T-helper 1 cell treated with Interleukin-12 subunit alpha and Interleukin-12 subunit beta and Interleukin-4 antibody, amounts not matched to agents 30 μg/mL and 1 μg/mL, for 36 hours (primary cell): ENCODE measurements around the gene SHLD1.
A peak's percentile ranks its signal among the peaks of the same experiment; 100 is the strongest.
"Not testable (repeated sequence)": the region's sequence is repeated elsewhere in the genome, so short reads cannot be mapped to it uniquely, and the experiment has no call there.

Source experiments
- H3K27ac Mint-ChIP-seq: one replicate; pipeline ENCODE4 v1.8.0; 2021; ENCODE audit warnings: mild to moderate bottlenecking, mixed read lengths
- H3K27me3 Mint-ChIP-seq: one replicate; pipeline ENCODE4 v1.8.0; 2021; ENCODE audit warnings: low read depth, mixed read lengths
- H3K36me3 Mint-ChIP-seq: one replicate; pipeline ENCODE4 v1.8.0; 2021; ENCODE audit warnings: low read depth, mixed read lengths
- H3K4me1 Mint-ChIP-seq: one replicate; pipeline ENCODE4 v1.8.0; 2021; ENCODE audit warnings: low read depth, mixed read lengths
- H3K4me3 Mint-ChIP-seq: one replicate; pipeline ENCODE4 v1.8.0; 2021; ENCODE audit warnings: mild to moderate bottlenecking, moderate library complexity, mixed read lengths
- H3K9me3 Mint-ChIP-seq: one replicate; pipeline ENCODE4 v1.8.0; 2021; ENCODE audit warnings: mixed read lengths

SHLD1 gene

DNA sequence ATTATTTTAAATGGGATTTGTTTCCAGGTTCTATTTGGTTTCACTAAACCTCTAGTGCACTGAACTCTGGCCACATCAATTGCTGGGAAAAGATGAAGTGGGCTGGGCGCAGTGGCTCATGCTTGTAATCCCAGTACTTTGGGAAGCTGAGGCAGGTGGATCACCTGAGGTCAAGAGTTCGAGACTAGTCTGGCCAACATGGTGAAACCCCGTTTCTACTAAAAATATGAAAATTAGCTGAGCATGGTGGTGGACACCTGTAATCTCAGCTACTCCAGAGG is 25.1 kb upstream of the SHLD1 start:
- H3K4me3 Mint-ChIP-seq, H3K9me3 Mint-ChIP-seq, H3K36me3 Mint-ChIP-seq, H3K4me1 Mint-ChIP-seq, H3K27ac Mint-ChIP-seq: not testable (repeated sequence)
- H3K27me3 Mint-ChIP-seq = peaks cover 15% of the 10 kb centered on the region

- Mint-ChIP-seq H3K9me3 (peaks cover 4% of the 10 kb centered on the region), H3K36me3 (no peaks in the 10 kb centered on the region), H3K27me3 (peaks cover 15% of the 10 kb centered on the region), H3K4me1 (no peaks in the 10 kb centered on the region), H3K4me3 (no peak overlapping the region), H3K27ac (no peak overlapping the region)
Observed at GRCh38 chr20:5727018-5727515, 23.1 kb upstream of the SHLD1 start.

DNA sequence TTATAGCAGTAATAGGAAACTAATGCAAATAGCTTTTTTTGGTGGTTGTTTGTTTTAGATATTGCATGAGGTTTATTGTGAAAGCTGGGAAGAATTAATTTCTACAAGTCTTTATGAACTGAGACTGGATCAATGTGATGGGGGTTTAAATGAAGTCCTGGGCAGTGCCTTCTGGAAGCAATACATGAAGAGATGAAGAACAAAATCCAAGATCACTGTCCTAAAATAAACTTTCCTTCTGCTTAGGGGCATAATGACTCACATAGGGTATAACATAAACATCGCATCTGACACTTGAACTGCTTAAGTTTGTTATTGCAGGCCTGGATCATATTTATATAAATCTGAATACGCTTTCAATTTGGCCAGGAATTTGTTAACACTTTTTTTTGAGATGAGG is 20.9 kb upstream of the SHLD1 start:
- Mint-ChIP-seq H3K27me3 (peaks cover 15% of the 10 kb centered on the region), H3K9me3 (peaks cover 4% of the 10 kb centered on the region), H3K27ac (no peak overlapping the region), H3K36me3 (no peaks in the 10 kb centered on the region), H3K4me3 (no peak overlapping the region), H3K4me1 (no peaks in the 10 kb centered on the region)

- Mint-ChIP-seq H3K4me1 (no peaks in the 10 kb centered on the region), H3K4me3 (no peak overlapping the region), H3K27me3 (peaks cover 15% of the 10 kb centered on the region)
Observed at GRCh38 chr20:5730131-5730530, 20.1 kb upstream of the SHLD1 start.

GRCh38 chr20:5731753-5732366 is 18.3 kb upstream of the SHLD1 start:
- no peaks in the 10 kb centered on the region for H3K4me1 Mint-ChIP-seq
- H3K27me3 Mint-ChIP-seq = peaks cover 15% of the 10 kb centered on the region
- peaks cover 4% of the 10 kb centered on the region for H3K9me3 Mint-ChIP-seq
- H3K27ac Mint-ChIP-seq = no peak overlapping the region
- H3K36me3 Mint-ChIP-seq = no peaks in the 10 kb centered on the region
- H3K4me3 Mint-ChIP-seq = no peak overlapping the region

More at GRCh38 chr20:5730131-5730530, 20.1 kb upstream of the SHLD1 start:
- Mint-ChIP-seq H3K27ac (no peak overlapping the region), H3K9me3 (peaks cover 4% of the 10 kb centered on the region), H3K36me3 (no peaks in the 10 kb centered on the region)

GRCh38 chr20:5734602-5735001 is 15.6 kb upstream of the SHLD1 start:
- Mint-ChIP-seq H3K27ac (no peak overlapping the region), H3K4me3 (no peak overlapping the region), H3K27me3 (no peaks in the 10 kb centered on the region), H3K36me3 (no peaks in the 10 kb centered on the region), H3K4me1 (peaks cover 6% of the 10 kb centered on the region), H3K9me3 (no peaks in the 10 kb centered on the region)

- H3K36me3 Mint-ChIP-seq = no peaks in the 10 kb centered on the region
- H3K4me1 Mint-ChIP-seq = peaks cover 6% of the 10 kb centered on the region
- H3K9me3 Mint-ChIP-seq = no peaks in the 10 kb centered on the region
- H3K27ac Mint-ChIP-seq = no peak overlapping the region
- no peaks in the 10 kb centered on the region for H3K27me3 Mint-ChIP-seq
- H3K4me3 Mint-ChIP-seq = no peak overlapping the region
Observed at GRCh38 chr20:5735845-5736510, 14.2 kb upstream of the SHLD1 start.

GRCh38 chr20:5737619-5737953 is 12.6 kb upstream of the SHLD1 start:
- H3K36me3 Mint-ChIP-seq = no peaks in the 10 kb centered on the region
- no peaks in the 10 kb centered on the region for H3K27me3 Mint-ChIP-seq
- no peaks in the 10 kb centered on the region for H3K9me3 Mint-ChIP-seq
- H3K4me3 Mint-ChIP-seq = no peak overlapping the region
- no peak overlapping the region for H3K27ac Mint-ChIP-seq
- H3K4me1 Mint-ChIP-seq = peaks cover 6% of the 10 kb centered on the region

DNA sequence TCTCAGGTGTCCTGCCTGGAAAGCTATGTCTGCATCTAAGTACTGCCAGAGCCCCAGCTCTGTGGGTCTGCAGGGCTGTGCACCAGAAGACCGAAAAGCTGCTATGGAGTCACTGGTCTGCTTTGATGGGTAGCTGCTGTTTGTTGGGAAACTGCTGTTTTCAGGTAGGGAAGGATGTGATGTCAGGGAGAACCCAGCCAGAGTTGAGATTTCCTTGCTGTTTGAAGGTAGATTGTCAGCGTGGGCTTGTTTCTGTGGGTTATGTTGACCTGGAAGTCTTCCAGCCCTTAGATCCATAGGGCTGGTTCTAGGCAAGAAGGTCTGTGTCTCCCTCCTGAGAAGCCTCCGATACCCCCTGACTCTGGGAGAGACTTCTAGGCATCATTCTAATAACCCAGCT is 12.2 kb upstream of the SHLD1 start:
- no peaks in the 10 kb centered on the region for H3K9me3 Mint-ChIP-seq
- H3K27me3 Mint-ChIP-seq = no peaks in the 10 kb centered on the region
- H3K4me1 Mint-ChIP-seq = peaks cover 6% of the 10 kb centered on the region
- no peak overlapping the region for H3K27ac Mint-ChIP-seq
- H3K36me3 Mint-ChIP-seq = no peaks in the 10 kb centered on the region
- no peak overlapping the region for H3K4me3 Mint-ChIP-seq

GRCh38 chr20:5740643-5741042 is 9.6 kb upstream of the SHLD1 start:
- H3K27me3 Mint-ChIP-seq, H3K27ac Mint-ChIP-seq, H3K4me3 Mint-ChIP-seq, H3K9me3 Mint-ChIP-seq, H3K36me3 Mint-ChIP-seq, H3K4me1 Mint-ChIP-seq: not testable (repeated sequence)

DNA sequence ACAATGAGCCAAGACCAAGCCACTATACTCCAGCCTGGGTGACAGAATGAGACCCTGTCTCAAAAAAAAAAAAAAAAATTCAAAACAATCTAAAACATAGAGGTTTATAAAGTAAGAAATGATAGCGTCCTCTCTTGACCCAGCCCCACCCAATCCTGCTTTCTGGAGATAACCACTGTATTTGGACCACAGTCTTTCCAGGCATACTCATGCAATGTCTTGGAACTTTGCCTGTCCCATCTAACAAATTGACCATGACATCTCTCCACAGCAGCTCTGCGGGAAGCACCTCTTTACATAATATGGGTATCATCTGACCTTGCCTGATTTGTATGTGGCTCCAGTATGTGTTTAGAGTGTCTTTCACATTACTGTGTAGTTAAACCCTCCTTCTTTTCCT is 9.1 kb upstream of the SHLD1 start:
- Mint-ChIP-seq H3K4me3 (no peak overlapping the region), H3K9me3 (no peaks in the 10 kb centered on the region), H3K36me3 (no peaks in the 10 kb centered on the region), H3K27ac (no peak overlapping the region), H3K4me1 (peaks cover 6% of the 10 kb centered on the region), H3K27me3 (peaks cover 4% of the 10 kb centered on the region)

DNA sequence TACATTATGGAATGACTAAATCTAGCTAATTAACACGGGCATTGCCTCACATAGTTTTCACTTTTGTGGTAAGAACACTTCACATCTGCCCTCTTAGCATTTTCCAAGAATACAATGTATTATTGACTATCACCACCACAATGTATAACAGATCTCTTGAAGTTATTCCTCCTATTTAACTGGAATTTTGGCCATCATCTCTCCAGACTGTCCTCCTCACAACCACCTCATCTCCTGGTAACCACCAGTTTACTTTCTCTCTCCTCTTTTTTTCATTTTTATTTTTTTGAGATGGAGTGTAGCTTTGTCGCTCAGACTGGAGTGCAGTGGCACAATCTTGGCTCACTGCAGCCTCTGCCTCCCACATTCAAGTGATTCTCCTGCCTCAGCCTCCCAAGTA is 8.2 kb upstream of the SHLD1 start:
- H3K27me3 Mint-ChIP-seq = peaks cover 9% of the 10 kb centered on the region
- peaks cover 6% of the 10 kb centered on the region for H3K4me1 Mint-ChIP-seq
- H3K4me3 Mint-ChIP-seq = no peak overlapping the region
- H3K9me3 Mint-ChIP-seq = no peaks in the 10 kb centered on the region
- no peaks in the 10 kb centered on the region for H3K36me3 Mint-ChIP-seq
- H3K27ac Mint-ChIP-seq = no peak overlapping the region

DNA sequence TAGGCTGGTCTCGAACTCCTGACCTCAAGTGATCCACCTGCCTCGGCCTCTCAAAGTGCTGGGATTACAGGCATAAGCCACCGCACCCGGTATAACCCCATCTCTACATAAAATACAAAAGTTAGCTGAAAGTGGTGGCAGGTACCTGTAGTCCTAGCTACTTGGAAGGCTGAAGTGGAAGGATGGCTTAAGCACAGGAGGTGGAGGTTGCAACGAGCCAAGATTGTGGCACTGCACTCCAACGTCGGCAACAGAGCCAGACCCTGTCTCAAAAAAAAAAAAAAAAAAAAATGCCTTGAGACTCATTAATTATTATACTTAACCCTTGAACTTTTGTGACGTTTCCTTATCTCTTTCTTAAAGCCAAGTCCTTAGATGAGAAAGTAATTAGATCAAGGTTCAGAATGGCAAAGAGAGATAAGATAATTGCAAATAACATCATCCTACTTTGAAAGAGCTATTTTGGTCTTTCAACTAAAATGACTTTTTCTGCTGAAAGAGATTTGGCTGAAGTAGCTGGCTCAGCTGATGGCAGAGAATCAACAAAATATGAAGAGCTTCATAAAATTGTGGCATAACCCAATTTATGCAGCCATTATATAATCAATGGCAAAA is 4.7 kb upstream of the SHLD1 start:
- H3K9me3 Mint-ChIP-seq = peaks cover 4% of the 10 kb centered on the region
- H3K27me3 Mint-ChIP-seq = peaks cover 9% of the 10 kb centered on the region
- H3K4me3 Mint-ChIP-seq = no peak overlapping the region
- H3K27ac Mint-ChIP-seq = no peak overlapping the region
- H3K4me1 Mint-ChIP-seq = peaks cover 3% of the 10 kb centered on the region
- H3K36me3 Mint-ChIP-seq = peaks cover 3% of the 10 kb centered on the region

GRCh38 chr20:5746064-5746463 is 4.1 kb upstream of the SHLD1 start:
- H3K36me3 Mint-ChIP-seq = peaks cover 4% of the 10 kb centered on the region
- H3K27me3 Mint-ChIP-seq = peaks cover 9% of the 10 kb centered on the region
- no peak overlapping the region for H3K27ac Mint-ChIP-seq
- peaks cover 5% of the 10 kb centered on the region for H3K4me1 Mint-ChIP-seq
- peaks cover 4% of the 10 kb centered on the region for H3K9me3 Mint-ChIP-seq
- H3K4me3 Mint-ChIP-seq = no peak overlapping the region

DNA sequence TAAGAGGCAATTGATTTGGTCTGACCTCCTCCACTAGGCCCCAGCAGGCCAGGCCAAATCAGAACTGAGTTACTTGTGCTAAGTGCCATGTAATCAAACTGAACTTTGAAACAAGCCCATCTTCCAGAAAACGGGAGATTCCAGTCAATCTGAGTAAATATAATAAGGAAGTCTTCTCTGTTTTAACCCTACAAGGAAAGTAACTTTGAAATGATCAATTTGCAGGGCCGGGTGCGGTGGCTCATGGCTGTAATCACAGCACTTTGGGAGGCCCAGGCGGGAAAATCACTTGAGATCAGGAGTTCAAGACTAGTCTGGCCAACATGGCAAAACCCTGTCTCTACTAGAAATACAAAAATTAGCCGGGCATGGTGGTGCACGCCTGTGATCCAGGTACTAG is 2.0 kb upstream of the SHLD1 start:
- peaks cover 4% of the 10 kb centered on the region for H3K9me3 Mint-ChIP-seq
- peaks cover 9% of the 10 kb centered on the region for H3K36me3 Mint-ChIP-seq
- H3K4me1 Mint-ChIP-seq = peaks cover 13% of the 10 kb centered on the region
- H3K4me3 Mint-ChIP-seq = peak overlapping the region; percentile 44
- H3K27ac Mint-ChIP-seq = no peak overlapping the region
- H3K27me3 Mint-ChIP-seq = peaks cover 9% of the 10 kb centered on the region
